OCI-LY7 (cell line): ENCODE results near the gene ZNF311. TPM values are rescaled to one million over a fixed set of nuclear protein-coding genes. Genes with fewer than 3 reads are reported as not detected.

Experiments
- BruUV-seq: library from RNA; stranded (reverse); fragments of 400-500 nt; replicated peaks from 2 replicates; lab custom pipeline; 2021; lab: Mats Ljungman, UMichigan
- CTCF ChIA-PET: fragments of 300-600 bp; sonication (Branson Sonifier 250); formaldehyde crosslinking; loops from one replicate; lab custom pipeline; 2022; ENCODE audit warnings: antibody characterized with exemption; ENCODE audit not compliant: unreplicated experiment; lab: Charles Lee
- POLR2A ChIA-PET: fragments of 300-600 bp; sonication (Branson Sonifier 250); formaldehyde crosslinking; loops from one replicate; lab custom pipeline; 2022; ENCODE audit warnings: antibody characterized with exemption; lab: Charles Lee
- DNase-seq: peaks from one replicate; pipeline ENCODE4 v3.0.0-alpha.2; 2015; ENCODE audit warnings: low spot score
- H2AFZ ChIP-seq: fragments of 200-600 bp; sonication (generic), shearing (Covaris generic); 2 replicates; pipeline ENCODE4 v1.6.1; 2014; ENCODE audit warnings: mild to moderate bottlenecking, antibody characterized with exemption, low read length, moderate library complexity
- H3K27ac ChIP-seq: fragments of 200-600 bp; sonication (generic); 2 replicates; pipeline ENCODE4 v1.5.1; 2014; ENCODE audit warnings: mixed run types, low read depth, mild to moderate bottlenecking, moderate library complexity, low read length, inconsistent platforms; ENCODE audit not compliant: poor library complexity, severe bottlenecking
- H3K36me3 ChIP-seq: fragments of 200-600 bp; sonication (generic); 2 replicates; pipeline ENCODE4 v1.6.1; 2014; ENCODE audit warnings: mild to moderate bottlenecking, antibody characterized with exemption, low read length, moderate library complexity, mixed read lengths; ENCODE audit not compliant: insufficient read depth
- H3K4me1 ChIP-seq: fragments of 200-600 bp; sonication (generic); 2 replicates; pipeline ENCODE4 v1.5.1; 2014; ENCODE audit warnings: mild to moderate bottlenecking, low read length; ENCODE audit not compliant: insufficient read depth, poor library complexity, severe bottlenecking
- H3K4me2 ChIP-seq: fragments of 200-600 bp; sonication (generic); 2 replicates; pipeline ENCODE4 v1.6.1; 2014; ENCODE audit warnings: mild to moderate bottlenecking, low read length
- H3K4me3 ChIP-seq: fragments of 200-600 bp; sonication (generic); 2 replicates; pipeline ENCODE4 v1.5.1; 2014; ENCODE audit warnings: mild to moderate bottlenecking, low read depth, low read length; ENCODE audit not compliant: poor library complexity, severe bottlenecking
- H3K79me2 ChIP-seq: fragments of 200-600 bp; sonication (generic); 2 replicates; pipeline ENCODE4 v1.6.1; 2016; ENCODE audit warnings: low read depth, mild to moderate bottlenecking, low read length, moderate library complexity, mixed read lengths; ENCODE audit not compliant: insufficient read depth
- H3K9me2 ChIP-seq: fragments of 200-600 bp; sonication (generic); 2 replicates; pipeline ENCODE4 v1.6.1; 2016; ENCODE audit warnings: mild to moderate bottlenecking, low read length, mixed read lengths; ENCODE audit not compliant: insufficient read depth
- H3K9me3 ChIP-seq: fragments of 200-600 bp; sonication (generic); 2 replicates; pipeline ENCODE4 v1.6.1; 2014; ENCODE audit warnings: mild to moderate bottlenecking, mixed run types, low read length, mixed read lengths
- H4K20me1 ChIP-seq: fragments of 200-600 bp; sonication (generic); 2 replicates; pipeline ENCODE4 v1.6.1; 2014; ENCODE audit warnings: mild to moderate bottlenecking, antibody characterized with exemption, low read length, moderate library complexity, mixed read lengths; ENCODE audit not compliant: insufficient read depth
- CTCF ChIP-seq: fragments of 200-600 bp; sonication (generic); conservative IDR thresholded peaks from 2 replicates; pipeline ENCODE4 v1.5.1; 2014; ENCODE audit warnings: mild to moderate bottlenecking, antibody characterized with exemption, low read length, moderate library complexity, mixed read lengths
- EZH2phosphoT487 ChIP-seq: fragments of 200-600 bp; sonication (generic); IDR thresholded peaks from 2 replicates; pipeline ENCODE4 v1.6.1; 2018; ENCODE audit warnings: low read depth, borderline replicate concordance, mild to moderate bottlenecking, mixed run types, antibody characterized with exemption, low read length, moderate library complexity, mixed read lengths
- intact Hi-C: fragments of 100-400 bp; cut with micrococcal nuclease; formaldehyde crosslinking; loops from one replicate; pipeline ENCODE4 v1.10.0; 2022; ENCODE audit not compliant: unreplicated experiment
- total RNA-seq, 2 experiments: library from RNA; depleted of rRNA in 1 of 2; stranded (reverse); fragments of >200 nt in 1 of 2; shearing (Covaris generic) in 1 of 2; gene quantifications; 2 replicates each; pipeline ENCODE4 v1.2.3, GENCODE V29; 2014 to 2022

ZNF311 gene
- total RNA-seq, 2 experiments from 2014 or later, result not detected

- H3K27ac ChIP-seq, result no peak overlapping the region
- no peak overlapping the region for H3K4me2 ChIP-seq
- no peaks in the 10 kb centered on the region for H3K4me1 ChIP-seq
- H3K9me2 ChIP-seq, result no peaks in the 10 kb centered on the region
- BruUV-seq, result no TSS peak
- intact Hi-C loops, result no loop called here
- TF ChIP-seq CTCF (no peak), EZH2phosphoT487 (no peak)
- DNase-seq, result no peak
- no peaks in the 10 kb centered on the region for H3K36me3 ChIP-seq
- no peak overlapping the region for H2AFZ ChIP-seq
- POLR2A ChIA-PET, result no interaction called here
- no peaks in the 10 kb centered on the region for H4K20me1 ChIP-seq
- CTCF ChIA-PET, result no interaction called here
- no peaks in the 10 kb centered on the region for H3K79me2 ChIP-seq
- H3K9me3 ChIP-seq, result peaks cover 12% of the 10 kb centered on the region; the same call in 1 of the 2 replicates
- no peak overlapping the region for H3K4me3 ChIP-seq
Observed at GRCh38 chr6:28969129-28969528, 36.0 kb downstream of the ZNF311 start.

GRCh38 chr6:28968476-28968875, 36.6 kb downstream of the ZNF311 start:
- H2AFZ ChIP-seq, result no peak overlapping the region
- H3K27ac ChIP-seq, result no peak overlapping the region
- TF ChIP-seq CTCF, result no peak
- no peak for TF ChIP-seq EZH2phosphoT487
- no peaks in the 10 kb centered on the region for H4K20me1 ChIP-seq
- no TSS peak for BruUV-seq
- DNase-seq, result no peak
- H3K4me2 ChIP-seq, result no peak overlapping the region
- no peaks in the 10 kb centered on the region for H3K4me1 ChIP-seq
- peaks cover 12% of the 10 kb centered on the region; the same call in 1 of the 2 replicates for H3K9me3 ChIP-seq
- POLR2A ChIA-PET, result interaction anchor here (0.6 kb wide), 1 partner anchor 91 kb away, joined by 5 read pairs; no protein-coding TSS in a partner anchor
- intact Hi-C loops, result no loop called here
- H3K79me2 ChIP-seq, result no peaks in the 10 kb centered on the region
- H3K4me3 ChIP-seq, result no peak overlapping the region
- no peaks in the 10 kb centered on the region for H3K9me2 ChIP-seq
- CTCF ChIA-PET, result no interaction called here
- H3K36me3 ChIP-seq, result no peaks in the 10 kb centered on the region

GRCh38 chr6:28965706-28966105, 39.4 kb downstream of the ZNF311 start:
- DNase-seq, result no peak
- intact Hi-C loops, result no loop called here
- Histone ChIP-seq H3K79me2 (no peaks in the 10 kb centered on the region), H3K4me2 (no peak overlapping the region), H3K9me3 (peaks cover 12% of the 10 kb centered on the region; the same call in 1 of the 2 replicates), H3K36me3 (no peaks in the 10 kb centered on the region), H3K27ac (no peak overlapping the region), H2AFZ (no peak overlapping the region), H4K20me1 (no peaks in the 10 kb centered on the region), H3K9me2 (no peaks in the 10 kb centered on the region), H3K4me1 (no peaks in the 10 kb centered on the region), H3K4me3 (no peak overlapping the region)
- ChIA-PET CTCF (no interaction called here), POLR2A (no interaction called here)
- no peak for TF ChIP-seq EZH2phosphoT487
- TF ChIP-seq CTCF, result no peak
- no TSS peak for BruUV-seq
